Measurements from ENCODE around the gene LGR4. TPM values are rescaled to one million over a fixed set of nuclear protein-coding genes. Genes with fewer than 3 reads are reported as not detected.

The LGR4 gene
- total and polyA plus RNA-seq, 7 donors: 11.3 to 44.3 (median 29.9) TPM

- intact Hi-C loops (cut with DNase I): no loop called here
Observed at GRCh38 chr11:27481992-27482391, 9.4 kb upstream of the LGR4 start.

GRCh38 chr11:27477831-27478230, 5.2 kb upstream of the LGR4 start:
- no peaks in the 10 kb centered on the region for H3K36me3 ChIP-seq
- no peak for DNase-seq
- TF ChIP-seq POLR2A (IDR thresholded peaks at IDR 0.05): no peak
- TF ChIP-seq EP300 (IDR thresholded peaks at IDR 0.05): no peak
- no peak for TF ChIP-seq POLR2AphosphoS5 (IDR thresholded peaks at IDR 0.05)
- no peak for TF ChIP-seq CTCF (IDR thresholded peaks at IDR 0.05)
- H3K4me1 ChIP-seq: peaks cover 0 to 4% (median 0%) of the 10 kb centered on the region in 4 donors
- no peak overlapping the region for H3K27ac ChIP-seq
- WGBS, 2 donors: 22 to 63% methylated on average over 2 of the region's 2 CpGs
- H3K9me3 ChIP-seq: no peaks in the 10 kb centered on the region
- no peak overlapping the region for H3K4me3 ChIP-seq
- H3K27me3 ChIP-seq: no peaks in the 10 kb centered on the region
- intact Hi-C loops (cut with DNase I): no loop called here

More at GRCh38 chr11:27481992-27482391, 9.4 kb upstream of the LGR4 start:
- no peak overlapping the region for H3K27ac ChIP-seq
- no peak for DNase-seq
- H3K9me3 ChIP-seq: no peaks in the 10 kb centered on the region
- no peaks in the 10 kb centered on the region for H3K4me1 ChIP-seq
- H3K27me3 ChIP-seq: no peaks in the 10 kb centered on the region
- WGBS, 2 donors: 90 to 91% methylated on average over 4 of the region's 4 CpGs
- H3K36me3 ChIP-seq: no peaks in the 10 kb centered on the region
- H3K4me3 ChIP-seq: no peak overlapping the region
- TF ChIP-seq POLR2AphosphoS5 (IDR thresholded peaks at IDR 0.05) (no peak), CTCF (IDR thresholded peaks at IDR 0.05) (no peak), EP300 (IDR thresholded peaks at IDR 0.05) (no peak), POLR2A (IDR thresholded peaks at IDR 0.05) (no peak)

- H3K9me3 ChIP-seq: no peaks in the 10 kb centered on the region
- no peak overlapping the region for H3K27ac ChIP-seq
- H3K4me3 ChIP-seq: no peak overlapping the region
- no peaks in the 10 kb centered on the region for H3K27me3 ChIP-seq
- DNase-seq: no peak
- H3K4me1 ChIP-seq: peaks cover 0 to 4% (median 0%) of the 10 kb centered on the region in 4 donors
- TF ChIP-seq EP300 (IDR thresholded peaks at IDR 0.05) (no peak), POLR2AphosphoS5 (IDR thresholded peaks at IDR 0.05) (no peak), CTCF (IDR thresholded peaks at IDR 0.05) (no peak), POLR2A (IDR thresholded peaks at IDR 0.05) (no peak)
- H3K36me3 ChIP-seq: no peaks in the 10 kb centered on the region
- intact Hi-C loops (cut with DNase I): no loop called here
Observed at GRCh38 chr11:27477243-27477642, 4.7 kb upstream of the LGR4 start.

- TF ChIP-seq EP300 (IDR thresholded peaks at IDR 0.05): no peak
- TF ChIP-seq POLR2A (IDR thresholded peaks at IDR 0.05): no peak
- TF ChIP-seq POLR2AphosphoS5 (IDR thresholded peaks at IDR 0.05): no peak
- TF ChIP-seq CTCF (IDR thresholded peaks at IDR 0.05): no peak
- Histone ChIP-seq H3K27me3 (no peaks in the 10 kb centered on the region), H3K4me1 (peaks cover 0 to 11% (median 8%) of the 10 kb centered on the region in 4 donors), H3K4me3 (no peak overlapping the region), H3K27ac (no peak overlapping the region), H3K9me3 (no peaks in the 10 kb centered on the region), H3K36me3 (no peaks in the 10 kb centered on the region)
- WGBS, 2 donors: 93 to 95% methylated on average over 5 of the region's 5 CpGs
- intact Hi-C loops (cut with DNase I): no loop called here
- no peak for DNase-seq
Observed at GRCh38 chr11:27475622-27476021, 3.0 kb upstream of the LGR4 start.

GRCh38 chr11:27473017-27473406, 422 bp upstream of the LGR4 start:
- H3K9me3 ChIP-seq: no peaks in the 10 kb centered on the region
- 3 to 10% methylated on average over 9 of the region's 9 CpGs for WGBS, 2 donors
- no peak for DNase-seq
- TF ChIP-seq POLR2A (IDR thresholded peaks at IDR 0.05): no peak
- TF ChIP-seq POLR2AphosphoS5 (IDR thresholded peaks at IDR 0.05): no peak
- TF ChIP-seq CTCF (IDR thresholded peaks at IDR 0.05): no peak
- TF ChIP-seq EP300 (IDR thresholded peaks at IDR 0.05): no peak
- no peaks in the 10 kb centered on the region for H3K36me3 ChIP-seq
- peak overlapping the region; percentile 80 to 96 (median 94) for H3K27ac ChIP-seq
- no peaks in the 10 kb centered on the region for H3K27me3 ChIP-seq
- intact Hi-C loops (cut with DNase I): loop anchor here (2.0 to 5.0 kb wide), 3 partner anchors 34 to 111 kb away; partner anchors contain the start of genes CCDC34 and LIN7C
- peaks cover 0 to 37% (median 33%) of the 10 kb centered on the region in 4 donors for H3K4me1 ChIP-seq
- peak overlapping the region; percentile 71 to 97 (median 88) for H3K4me3 ChIP-seq
